ENCODE measurements around the gene SNHG17. TPM values are rescaled to one million over a fixed set of nuclear protein-coding genes. Genes with fewer than 3 reads are reported as not detected.

The SNHG17 gene
- total and polyA plus RNA-seq, 9 of the 15 experiments (the other 6 are each of a cell fraction or from before 2014, with no cell fraction given), result 29.8 to 106 (median 57.7) TPM

- no peak for TF ChIP-seq CEBPG (CRISPR knock-in tag; IDR thresholded peaks at IDR 0.05)
- no peak for TF ChIP-seq CEBPG (tag; conservative IDR thresholded peaks at IDR 0.05 in 1 of 2, IDR thresholded peaks at IDR 0.05 in 1 of 2)
- no peak for TF ChIP-seq E2F3 (CRISPR knock-in tag; IDR thresholded peaks at IDR 0.05)
- TF ChIP-seq USF2 (CRISPR knock-in tag; IDR thresholded peaks at IDR 0.05), result peak; percentile 93
- TF ChIP-seq SOX6 (IDR thresholded peaks at IDR 0.05), result no peak
- TF ChIP-seq SNIP1 (IDR thresholded peaks at IDR 0.05; ENCODE audit: low read depth), result no peak
- peak; percentile 88 for TF ChIP-seq HCFC1 (IDR thresholded peaks at IDR 0.05; ENCODE audit: low read depth, low read length)
- peak in 1 of 2 experiments; percentile 68 for TF ChIP-seq AFF1 (IDR thresholded peaks at IDR 0.05; ENCODE audit: low read depth in 1 of 2, partially characterized antibody in 2 of 2)
These were observed 42.8 kb downstream of the SNHG17 start (continued) for GRCh38 chr20:38392356-38392755.

All from K562 (cell line).